ENCODE data around the gene OR52B6.
"Not testable (repeated sequence)": the region's sequence is repeated elsewhere in the genome, so short reads cannot be mapped to it uniquely, and the experiment has no call there.

The OR52B6 gene

DNA sequence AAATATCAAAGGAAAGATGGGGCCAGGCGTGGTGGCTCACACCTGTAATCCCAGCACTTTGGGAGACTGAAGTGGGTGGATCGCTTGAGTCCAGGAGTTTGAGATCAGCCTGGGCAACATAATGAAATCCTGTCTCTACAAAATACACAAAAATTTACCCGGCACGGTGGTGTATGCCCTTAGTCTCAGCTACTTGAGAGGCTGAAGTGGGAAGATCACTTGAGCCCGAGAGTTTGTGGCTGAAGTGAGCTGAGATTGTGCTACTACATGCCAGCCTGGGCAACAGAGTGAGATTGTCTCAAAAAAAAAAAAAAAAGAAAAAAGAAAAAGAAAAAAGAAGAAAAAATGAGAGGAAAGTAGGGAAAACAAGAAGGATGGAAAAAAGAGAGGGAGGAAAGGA, 11.9 kb downstream of the OR52B6 start:
- TF ChIP-seq, protein P1, sequence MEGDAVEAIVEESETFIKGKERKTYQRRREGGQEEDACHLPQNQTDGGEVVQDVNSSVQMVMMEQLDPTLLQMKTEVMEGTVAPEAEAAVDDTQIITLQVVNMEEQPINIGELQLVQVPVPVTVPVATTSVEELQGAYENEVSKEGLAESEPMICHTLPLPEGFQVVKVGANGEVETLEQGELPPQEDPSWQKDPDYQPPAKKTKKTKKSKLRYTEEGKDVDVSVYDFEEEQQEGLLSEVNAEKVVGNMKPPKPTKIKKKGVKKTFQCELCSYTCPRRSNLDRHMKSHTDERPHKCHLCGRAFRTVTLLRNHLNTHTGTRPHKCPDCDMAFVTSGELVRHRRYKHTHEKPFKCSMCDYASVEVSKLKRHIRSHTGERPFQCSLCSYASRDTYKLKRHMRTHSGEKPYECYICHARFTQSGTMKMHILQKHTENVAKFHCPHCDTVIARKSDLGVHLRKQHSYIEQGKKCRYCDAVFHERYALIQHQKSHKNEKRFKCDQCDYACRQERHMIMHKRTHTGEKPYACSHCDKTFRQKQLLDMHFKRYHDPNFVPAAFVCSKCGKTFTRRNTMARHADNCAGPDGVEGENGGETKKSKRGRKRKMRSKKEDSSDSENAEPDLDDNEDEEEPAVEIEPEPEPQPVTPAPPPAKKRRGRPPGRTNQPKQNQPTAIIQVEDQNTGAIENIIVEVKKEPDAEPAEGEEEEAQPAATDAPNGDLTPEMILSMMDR (IDR thresholded peaks at IDR 0.05; ENCODE audit: low read depth, low read length) = no peak
- no peak overlapping the region for H3K4me3 ChIP-seq (replicated peaks in 1 of 2; ENCODE audit: low read depth in 2 of 2, low read length in 2 of 2)
- no peak for DNase-seq (ENCODE audit: low read depth in 2 of 2)

GRCh38 chr11:5593146-5593545, 12.5 kb downstream of the OR52B6 start:
- TF ChIP-seq, protein P1 (IDR thresholded peaks at IDR 0.05; ENCODE audit: low read depth, low read length) = no peak
- no peak for DNase-seq (ENCODE audit: low read depth in 2 of 2)
- no peak overlapping the region for H3K4me3 ChIP-seq (replicated peaks in 1 of 2; ENCODE audit: low read depth in 2 of 2, low read length in 2 of 2)

GRCh38 chr11:5596607-5597201, 16.0 kb downstream of the OR52B6 start, which contains the start of gene TRIM6:
Gene TRIM6, plus strand, starts transcription at chr11:5596637. Its CDS starts 261 bp downstream, at chr11:5596898.
- peak; percentile 46 to 50 for DNase-seq (ENCODE audit: low read depth in 2 of 2)
- TF ChIP-seq, protein P1 (IDR thresholded peaks at IDR 0.05; ENCODE audit: low read depth, low read length) = no peak
- H3K4me3 ChIP-seq (replicated peaks in 1 of 2; ENCODE audit: low read depth in 2 of 2, low read length in 2 of 2) = peak within 1 kb of the TSS; percentile 44 to 57

DNA sequence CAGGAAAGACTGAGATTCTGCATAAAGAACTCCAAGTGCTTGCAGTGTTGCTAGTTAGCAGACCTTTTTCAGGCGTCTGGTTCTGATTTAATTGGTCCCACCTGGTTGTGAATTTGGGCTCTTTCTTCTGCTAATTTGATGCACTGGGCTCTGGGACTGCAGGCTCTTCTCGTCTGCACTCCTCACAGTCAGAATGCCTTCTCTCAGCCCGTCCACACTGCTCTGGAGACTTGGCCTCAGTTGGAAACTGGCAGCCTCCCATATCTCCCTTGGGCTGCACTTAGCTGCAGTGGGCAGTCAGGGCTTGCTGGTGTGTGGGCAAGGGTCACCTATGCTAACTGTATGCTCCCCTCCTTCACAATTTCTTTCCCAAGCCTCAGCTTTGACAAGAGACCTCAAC, 17.3 kb downstream of the OR52B6 start:
- H3K4me3 ChIP-seq (replicated peaks in 1 of 2; ENCODE audit: low read depth in 2 of 2, low read length in 2 of 2) = no peak overlapping the region
- DNase-seq (ENCODE audit: low read depth in 2 of 2) = no peak
- TF ChIP-seq, protein P1 (IDR thresholded peaks at IDR 0.05; ENCODE audit: low read depth, low read length) = no peak

GRCh38 chr11:5600374-5600851, 19.7 kb downstream of the OR52B6 start:
- no peak overlapping the region for H3K4me3 ChIP-seq (replicated peaks in 1 of 2; ENCODE audit: low read depth in 2 of 2, low read length in 2 of 2)
- DNase-seq (ENCODE audit: low read depth in 2 of 2) = peak; percentile 93 to 95
- TF ChIP-seq, protein P1 (IDR thresholded peaks at IDR 0.05; ENCODE audit: low read depth, low read length) = peak; percentile 96

DNA sequence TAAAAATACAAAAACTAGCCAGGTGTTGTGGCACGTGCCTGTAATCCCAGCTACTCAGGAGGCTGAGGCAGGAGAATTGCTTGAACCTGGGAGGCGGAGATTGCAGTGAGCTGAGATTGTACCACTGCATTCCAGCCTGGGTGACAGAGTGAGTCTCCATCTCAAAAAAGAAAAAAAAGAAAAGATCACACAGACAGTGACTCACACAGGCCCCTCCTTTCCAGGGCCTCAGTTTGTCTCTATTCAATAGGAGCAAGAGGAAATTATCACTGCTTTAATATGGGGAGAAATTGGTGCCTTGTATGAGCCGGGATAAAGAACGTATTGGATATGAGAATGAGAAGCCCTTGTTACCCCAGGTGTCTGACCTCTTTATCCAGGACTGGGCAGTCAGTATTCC, 22.1 kb downstream of the OR52B6 start:
- H3K4me3 ChIP-seq (replicated peaks in 1 of 2; ENCODE audit: low read depth in 2 of 2, low read length in 2 of 2) = not testable (repeated sequence)
- peak in 1 of 2 donors; percentile 49 for DNase-seq (ENCODE audit: low read depth in 2 of 2)

- H3K4me3 ChIP-seq (replicated peaks in 1 of 2; ENCODE audit: low read depth in 2 of 2, low read length in 2 of 2) = no peak overlapping the region
- DNase-seq (ENCODE audit: low read depth in 2 of 2) = no peak
- TF ChIP-seq, protein P1 (IDR thresholded peaks at IDR 0.05; ENCODE audit: low read depth, low read length) = no peak
These were observed 22.6 kb downstream of the OR52B6 start for GRCh38 chr11:5603326-5603725.
